ENCODE data around the gene SGCE.
A peak's percentile ranks its signal among the peaks of the same experiment; 100 is the strongest.

SGCE gene

DNA sequence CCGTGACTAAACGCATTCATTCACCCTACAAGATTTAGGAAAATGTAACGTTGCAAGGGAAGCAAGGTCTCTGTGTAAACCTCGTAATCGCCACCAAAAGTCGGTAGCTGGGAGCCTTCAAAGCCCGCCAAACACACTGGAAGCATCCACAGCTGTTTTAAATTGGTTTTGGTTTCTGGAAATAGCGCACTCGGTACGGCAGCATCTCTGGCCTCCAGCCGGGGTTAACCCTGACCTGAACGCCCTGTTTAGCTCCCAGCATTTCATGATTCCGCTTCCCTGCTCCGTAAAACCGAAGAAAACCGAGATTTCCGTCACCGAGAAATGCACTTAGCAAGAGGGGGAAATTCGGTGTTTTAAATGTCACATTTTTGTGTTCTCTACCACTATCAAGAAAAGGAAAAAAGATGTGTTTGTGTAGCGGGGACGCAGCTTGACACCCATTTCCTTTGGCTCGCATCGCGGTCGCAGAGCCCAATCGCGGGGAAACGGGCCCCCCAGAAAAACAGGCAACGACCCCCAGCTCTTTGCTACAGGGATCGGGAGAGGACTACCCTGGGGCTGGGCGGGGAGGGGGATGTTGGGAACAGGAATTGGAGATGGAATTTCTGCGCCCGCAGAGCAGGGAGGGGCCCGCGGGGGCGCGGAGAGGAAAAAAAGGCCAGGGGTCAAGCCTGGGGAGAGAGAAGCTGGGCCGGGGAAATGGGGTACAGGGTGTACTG, 646 bp downstream of the SGCE start:
- WGBS, 2 donors (ENCODE audit: extremely low coverage in 2 of 2, insufficient read length in 2 of 2, insufficient replicate concordance in 1 of 2): no CpG with 5 or more reads among the region's 38 CpGs
- Histone ChIP-seq H3K23ac (ENCODE audit: low read depth, low read length, poor library complexity) (no peak overlapping the region), H3K27me3 (ENCODE audit: control insufficient read depth in 3 of 3, insufficient read depth in 3 of 3, low read depth in 1 of 3, low read length in 3 of 3) (no peaks in the 10 kb centered on the region), H2BK120ac (ENCODE audit: low read depth, low read length) (peak overlapping the region; percentile 65), H3K4me2 (ENCODE audit: insufficient read depth, low read length, poor library complexity, severe bottlenecking) (peak overlapping the region; percentile 72), H3K14ac (ENCODE audit: low read length) (no peak overlapping the region), H2BK15ac (ENCODE audit: low read length) (no peak overlapping the region), H3K4me1 (ENCODE audit: control insufficient read depth in 2 of 2, insufficient read depth in 1 of 2, low read depth in 1 of 2, low read length in 2 of 2) (peaks cover 3 to 7% of the 10 kb centered on the region in 2 donors), H3K18ac (ENCODE audit: low read length) (peak overlapping the region; percentile 95), H2AK5ac (ENCODE audit: low read depth, low read length) (no peak overlapping the region), H3K4me3 (ENCODE audit: low read length in 2 of 2) (peak overlapping the region; percentile 80 to 83), H3K27ac (replicated peaks; ENCODE audit: low read length) (peak overlapping the region; percentile 43), H3K9ac (ENCODE audit: low read depth, low read length, poor library complexity) (no peak overlapping the region), H2BK5ac (ENCODE audit: low read length) (no peak overlapping the region), H4K8ac (ENCODE audit: low read depth, low read length) (no peak overlapping the region), H3K36me3 (replicated peaks in 1 of 2; ENCODE audit: control insufficient read depth in 2 of 2, insufficient read depth in 2 of 2, low read length in 2 of 2) (no peaks in the 10 kb centered on the region), H2AFZ (ENCODE audit: low read length) (peak overlapping the region; percentile 89), H3K79me1 (ENCODE audit: low read depth, low read length) (no peaks in the 10 kb centered on the region), H4K91ac (ENCODE audit: low read depth, low read length, poor library complexity) (no peak overlapping the region), H3K9me3 (replicated peaks in 1 of 2; ENCODE audit: control insufficient read depth in 2 of 2, insufficient read depth in 1 of 2, low read depth in 1 of 2, low read length in 2 of 2) (peaks cover 0 to 8% of the 10 kb centered on the region in 2 donors), H2BK12ac (ENCODE audit: low read length) (no peak overlapping the region), H3K4ac (ENCODE audit: low read length) (no peak overlapping the region)
- DNase-seq (ENCODE audit: low spot score): peak; percentile 33

DNA sequence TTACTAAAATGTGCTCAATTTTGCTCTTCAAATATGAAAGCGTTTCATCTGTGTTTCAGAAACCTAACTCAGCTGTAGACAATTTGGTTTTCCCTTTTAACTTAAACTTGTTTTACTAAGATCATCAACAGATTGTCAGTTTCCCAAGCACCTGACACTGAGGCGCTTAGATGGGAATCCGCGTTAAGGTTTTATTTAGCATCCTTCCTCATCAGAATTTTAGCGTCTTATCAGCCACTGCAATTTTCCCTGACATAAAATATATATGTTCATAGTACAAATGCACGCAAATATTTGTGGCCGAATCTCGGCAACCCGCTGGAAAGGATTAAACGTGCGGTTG, 1.2 kb downstream of the SGCE start:
- Histone ChIP-seq H3K9ac (ENCODE audit: low read depth, low read length, poor library complexity) (no peak overlapping the region), H2AK5ac (ENCODE audit: low read depth, low read length) (no peak overlapping the region), H3K23ac (ENCODE audit: low read depth, low read length, poor library complexity) (no peak overlapping the region), H4K91ac (ENCODE audit: low read depth, low read length, poor library complexity) (no peak overlapping the region), H2BK12ac (ENCODE audit: low read length) (no peak overlapping the region), H2BK15ac (ENCODE audit: low read length) (no peak overlapping the region), H3K4me1 (ENCODE audit: control insufficient read depth in 2 of 2, insufficient read depth in 1 of 2, low read depth in 1 of 2, low read length in 2 of 2) (peaks cover 2 to 3% of the 10 kb centered on the region in 2 donors), H3K18ac (ENCODE audit: low read length) (no peak overlapping the region), H3K27me3 (ENCODE audit: control insufficient read depth in 3 of 3, insufficient read depth in 3 of 3, low read depth in 1 of 3, low read length in 3 of 3) (no peaks in the 10 kb centered on the region), H4K8ac (ENCODE audit: low read depth, low read length) (no peak overlapping the region), H3K9me3 (replicated peaks in 1 of 2; ENCODE audit: control insufficient read depth in 2 of 2, insufficient read depth in 1 of 2, low read depth in 1 of 2, low read length in 2 of 2) (peaks cover 0 to 8% of the 10 kb centered on the region in 2 donors), H3K36me3 (replicated peaks in 1 of 2; ENCODE audit: control insufficient read depth in 2 of 2, insufficient read depth in 2 of 2, low read length in 2 of 2) (no peaks in the 10 kb centered on the region), H3K4ac (ENCODE audit: low read length) (no peak overlapping the region), H3K4me2 (ENCODE audit: insufficient read depth, low read length, poor library complexity, severe bottlenecking) (peak overlapping the region; percentile 72), H3K14ac (ENCODE audit: low read length) (no peak overlapping the region), H3K79me1 (ENCODE audit: low read depth, low read length) (no peaks in the 10 kb centered on the region), H2AFZ (ENCODE audit: low read length) (peak overlapping the region; percentile 89), H3K4me3 (ENCODE audit: low read length in 2 of 2) (peak overlapping the region; percentile 80 to 83), H2BK120ac (ENCODE audit: low read depth, low read length) (no peak overlapping the region), H3K27ac (replicated peaks; ENCODE audit: low read length) (peak overlapping the region; percentile 43), H2BK5ac (ENCODE audit: low read length) (no peak overlapping the region)
- WGBS, 2 donors (ENCODE audit: extremely low coverage in 2 of 2, insufficient read length in 2 of 2, insufficient replicate concordance in 1 of 2): no CpG with 5 or more reads among the region's 11 CpGs
- DNase-seq (ENCODE audit: low spot score): no peak

DNA sequence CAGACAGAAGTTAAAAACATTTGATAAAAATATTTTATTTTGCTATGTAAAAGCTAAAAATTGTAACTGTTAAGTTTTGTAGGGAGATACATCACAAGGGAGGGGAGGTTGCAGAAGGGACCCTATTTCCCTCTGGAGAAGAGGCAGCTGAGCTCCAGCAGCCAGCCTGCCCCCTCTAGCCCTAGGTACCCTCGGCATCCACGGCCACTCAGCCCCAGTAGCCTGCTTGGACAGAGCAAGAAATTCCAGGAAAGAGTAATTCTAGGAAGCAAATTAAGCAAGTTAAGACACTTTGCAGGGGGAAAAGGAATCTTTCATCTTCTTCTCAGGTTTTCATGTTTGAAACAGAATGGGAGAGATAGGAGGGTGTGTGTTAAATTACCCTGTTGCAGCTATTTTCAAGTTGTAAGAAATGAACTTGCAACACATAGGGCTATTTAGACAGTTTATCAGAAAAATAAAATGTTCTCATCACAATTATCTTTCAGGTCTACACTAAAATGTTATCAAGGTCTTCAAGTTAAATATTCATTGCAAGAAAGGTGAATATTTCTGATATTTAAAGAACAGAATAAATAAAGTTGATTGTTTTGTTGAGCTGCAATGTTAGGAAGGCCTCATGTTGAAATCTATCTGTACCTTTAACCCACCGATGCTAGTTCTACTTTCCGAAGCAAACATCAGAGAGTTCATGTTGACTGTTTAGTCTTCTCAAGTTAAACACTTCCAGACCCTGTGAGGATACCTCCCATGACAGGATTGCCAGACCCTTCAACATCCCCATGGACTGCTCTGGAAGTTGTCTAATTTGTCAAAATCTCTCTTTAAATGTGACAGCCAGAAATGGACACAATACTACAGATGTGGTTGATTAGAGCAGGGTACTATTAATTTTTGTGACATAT, 5.5 kb downstream of the SGCE start:
- Histone ChIP-seq H3K9ac (ENCODE audit: low read depth, low read length, poor library complexity) (no peak overlapping the region), H3K27me3 (ENCODE audit: control insufficient read depth in 3 of 3, insufficient read depth in 3 of 3, low read depth in 1 of 3, low read length in 3 of 3) (no peaks in the 10 kb centered on the region), H3K4me1 (ENCODE audit: control insufficient read depth in 2 of 2, insufficient read depth in 1 of 2, low read depth in 1 of 2, low read length in 2 of 2) (peaks cover 3 to 4% of the 10 kb centered on the region in 2 donors), H2BK5ac (ENCODE audit: low read length) (no peak overlapping the region), H3K23ac (ENCODE audit: low read depth, low read length, poor library complexity) (no peak overlapping the region), H2BK15ac (ENCODE audit: low read length) (no peak overlapping the region), H3K36me3 (replicated peaks in 1 of 2; ENCODE audit: control insufficient read depth in 2 of 2, insufficient read depth in 2 of 2, low read length in 2 of 2) (no peaks in the 10 kb centered on the region), H3K9me3 (replicated peaks in 1 of 2; ENCODE audit: control insufficient read depth in 2 of 2, insufficient read depth in 1 of 2, low read depth in 1 of 2, low read length in 2 of 2) (peaks cover 0 to 3% of the 10 kb centered on the region in 2 donors), H4K8ac (ENCODE audit: low read depth, low read length) (no peak overlapping the region), H3K14ac (ENCODE audit: low read length) (no peak overlapping the region), H3K4me2 (ENCODE audit: insufficient read depth, low read length, poor library complexity, severe bottlenecking) (no peak overlapping the region), H2AFZ (ENCODE audit: low read length) (no peak overlapping the region), H2BK120ac (ENCODE audit: low read depth, low read length) (no peak overlapping the region), H3K18ac (ENCODE audit: low read length) (no peak overlapping the region), H3K4ac (ENCODE audit: low read length) (no peak overlapping the region), H2AK5ac (ENCODE audit: low read depth, low read length) (no peak overlapping the region), H2BK12ac (ENCODE audit: low read length) (no peak overlapping the region), H4K91ac (ENCODE audit: low read depth, low read length, poor library complexity) (no peak overlapping the region), H3K4me3 (ENCODE audit: low read length in 2 of 2) (no peak overlapping the region), H3K79me1 (ENCODE audit: low read depth, low read length) (no peaks in the 10 kb centered on the region), H3K27ac (replicated peaks; ENCODE audit: low read length) (no peak overlapping the region)
- DNase-seq (ENCODE audit: low spot score): no peak
- no CpG with 5 or more reads among the region's 4 CpGs for WGBS, 2 donors (ENCODE audit: extremely low coverage in 2 of 2, insufficient read length in 2 of 2, insufficient replicate concordance in 1 of 2)

DNA sequence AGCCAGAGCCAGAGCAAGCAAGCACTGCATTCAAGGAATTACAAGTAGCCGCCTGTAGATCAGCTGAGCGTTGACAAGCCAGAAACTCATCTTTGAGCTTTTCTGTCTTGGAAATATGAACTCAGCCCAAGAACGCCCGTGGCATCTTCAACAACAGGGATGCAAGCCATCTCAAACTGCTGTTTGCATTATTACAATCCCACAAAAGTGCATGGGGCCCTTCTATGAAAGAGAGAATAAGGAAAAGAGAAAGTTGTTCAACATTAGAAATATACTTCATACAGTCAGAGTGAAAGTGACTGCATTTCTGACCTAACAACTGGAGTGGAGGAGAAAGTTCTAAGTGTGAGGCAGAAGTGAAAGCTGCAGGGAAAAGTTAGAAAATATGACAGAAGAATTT, 6.5 kb downstream of the SGCE start:
- Histone ChIP-seq H3K4me3 (ENCODE audit: low read length in 2 of 2) (no peak overlapping the region), H3K9ac (ENCODE audit: low read depth, low read length, poor library complexity) (no peak overlapping the region), H3K27me3 (ENCODE audit: control insufficient read depth in 3 of 3, insufficient read depth in 3 of 3, low read depth in 1 of 3, low read length in 3 of 3) (no peaks in the 10 kb centered on the region), H2BK12ac (ENCODE audit: low read length) (no peak overlapping the region), H2BK5ac (ENCODE audit: low read length) (no peak overlapping the region), H3K23ac (ENCODE audit: low read depth, low read length, poor library complexity) (no peak overlapping the region), H2BK15ac (ENCODE audit: low read length) (no peak overlapping the region), H4K8ac (ENCODE audit: low read depth, low read length) (no peak overlapping the region), H4K91ac (ENCODE audit: low read depth, low read length, poor library complexity) (no peak overlapping the region), H3K14ac (ENCODE audit: low read length) (no peak overlapping the region), H3K4ac (ENCODE audit: low read length) (no peak overlapping the region), H3K27ac (replicated peaks; ENCODE audit: low read length) (no peak overlapping the region), H3K4me2 (ENCODE audit: insufficient read depth, low read length, poor library complexity, severe bottlenecking) (no peak overlapping the region), H3K9me3 (replicated peaks in 1 of 2; ENCODE audit: control insufficient read depth in 2 of 2, insufficient read depth in 1 of 2, low read depth in 1 of 2, low read length in 2 of 2) (peaks cover 0 to 3% of the 10 kb centered on the region in 2 donors), H3K36me3 (replicated peaks in 1 of 2; ENCODE audit: control insufficient read depth in 2 of 2, insufficient read depth in 2 of 2, low read length in 2 of 2) (no peaks in the 10 kb centered on the region), H3K18ac (ENCODE audit: low read length) (no peak overlapping the region), H2AFZ (ENCODE audit: low read length) (no peak overlapping the region), H3K4me1 (ENCODE audit: control insufficient read depth in 2 of 2, insufficient read depth in 1 of 2, low read depth in 1 of 2, low read length in 2 of 2) (peaks cover 3 to 4% of the 10 kb centered on the region in 2 donors), H2AK5ac (ENCODE audit: low read depth, low read length) (no peak overlapping the region), H3K79me1 (ENCODE audit: low read depth, low read length) (no peaks in the 10 kb centered on the region), H2BK120ac (ENCODE audit: low read depth, low read length) (no peak overlapping the region)
- DNase-seq (ENCODE audit: low spot score): no peak
- WGBS, 2 donors (ENCODE audit: extremely low coverage in 2 of 2, insufficient read length in 2 of 2, insufficient replicate concordance in 1 of 2): no CpG with 5 or more reads among the region's 4 CpGs

All from neuronal stem cell (in vitro differentiated cells).